ENCODE measurements around the gene SEZ6L2.
A peak's percentile ranks its signal among the peaks of the same experiment; 100 is the strongest.

The SEZ6L2 gene

GRCh38 chr16:29916979-29917378 is 17.6 kb upstream of the SEZ6L2 start:
- H3K27ac ChIP-seq = no peak overlapping the region

GRCh38 chr16:29915590-29916247 is 16.4 kb upstream of the SEZ6L2 start:
- no peak overlapping the region for H3K27ac ChIP-seq
- TF ChIP-seq ZFX (IDR thresholded peaks at IDR 0.05; ENCODE audit: borderline replicate concordance) = no peak
- TF ChIP-seq CTCF (IDR thresholded peaks at IDR 0.05) = no peak

More at GRCh38 chr16:29916979-29917378, 17.6 kb upstream of the SEZ6L2 start:
- TF ChIP-seq CTCF (IDR thresholded peaks at IDR 0.05) (no peak), ZFX (IDR thresholded peaks at IDR 0.05; ENCODE audit: borderline replicate concordance) (no peak)

- no peak overlapping the region for H3K27ac ChIP-seq
- TF ChIP-seq CTCF (IDR thresholded peaks at IDR 0.05) (no peak), ZFX (IDR thresholded peaks at IDR 0.05; ENCODE audit: borderline replicate concordance) (no peak)
Observed at GRCh38 chr16:29913514-29913913, 14.2 kb upstream of the SEZ6L2 start.

- 0 out of 2 replicates have a peak overlapping the region, but pooled peaks have one; percentile 10 for H3K27ac ChIP-seq
- TF ChIP-seq CTCF (IDR thresholded peaks at IDR 0.05) (no peak), ZFX (IDR thresholded peaks at IDR 0.05; ENCODE audit: borderline replicate concordance) (no peak)
Observed at GRCh38 chr16:29912087-29912486, 12.7 kb upstream of the SEZ6L2 start.

- TF ChIP-seq ZFX (IDR thresholded peaks at IDR 0.05; ENCODE audit: borderline replicate concordance) (no peak), CTCF (IDR thresholded peaks at IDR 0.05) (no peak)
- H3K27ac ChIP-seq = no peak overlapping the region
Observed at GRCh38 chr16:29911676-29912010, 12.3 kb upstream of the SEZ6L2 start.

- TF ChIP-seq CTCF (IDR thresholded peaks at IDR 0.05) (no peak), ZFX (IDR thresholded peaks at IDR 0.05; ENCODE audit: borderline replicate concordance) (no peak)
- H3K27ac ChIP-seq = no peak overlapping the region
Observed at GRCh38 chr16:29910819-29911675, 11.7 kb upstream of the SEZ6L2 start.

GRCh38 chr16:29909851-29910250 is 10.5 kb upstream of the SEZ6L2 start:
- H3K27ac ChIP-seq = peak overlapping the region; percentile 23; the same call in 1 of the 2 replicates
